Activated CD4-positive, alpha-beta T cell treated with anti-CD3 and anti-CD28 coated beads, Interleukin-2, Interleukin-6, amounts not matched to agents 100 ng/mL and 50 ng/mL, durations not matched to agents 16 hours and 8 hours (primary cell): ENCODE measurements around the gene ACACA.
"Not testable (repeated sequence)": the region's sequence is repeated elsewhere in the genome, so short reads cannot be mapped to it uniquely, and the experiment has no call there.

Source experiments
- DNase-seq: peaks from one replicate; pipeline ENCODE4 v3.0.0-alpha.2; 2020

Gene ACACA

DNA sequence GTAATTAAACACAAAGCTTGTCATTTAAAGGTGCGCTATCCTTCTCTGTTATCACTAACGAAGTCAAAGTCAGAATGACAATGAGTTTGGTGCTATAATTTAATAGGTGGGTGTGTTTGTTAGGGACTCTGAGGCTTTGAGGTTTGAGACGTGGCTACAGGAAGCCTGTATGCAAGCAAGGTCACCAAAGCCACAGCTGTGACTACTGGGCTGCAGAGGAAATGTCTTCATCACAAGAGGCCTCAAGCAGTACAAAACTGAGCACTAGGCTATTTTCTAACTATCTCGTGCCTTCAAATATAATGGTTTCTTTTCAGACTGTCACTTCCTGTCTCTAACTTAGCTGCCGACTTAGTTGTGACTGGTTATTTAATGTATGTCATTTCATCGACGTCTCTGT, 316.7 kb downstream of the ACACA start:
- peak; percentile 74 for DNase-seq

DNA sequence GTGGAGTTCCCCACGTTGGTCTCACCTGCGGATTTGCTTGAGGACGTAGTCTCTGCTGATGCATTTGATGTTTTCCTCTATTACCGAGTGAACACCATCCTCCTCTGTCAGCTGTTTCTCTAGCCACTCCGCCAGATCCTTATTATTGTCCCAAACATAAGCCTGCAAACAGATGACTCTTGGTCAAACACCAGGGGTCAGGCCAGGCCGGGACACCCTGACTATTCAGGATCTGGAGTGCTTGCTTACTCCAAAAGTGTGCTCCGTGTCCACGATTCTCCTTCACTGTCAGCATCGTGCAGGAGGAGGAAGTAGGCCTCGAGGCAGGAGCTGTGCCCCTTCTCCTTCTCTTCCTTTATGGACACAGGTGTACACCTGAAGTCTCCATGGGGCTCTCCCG, 317.7 kb downstream of the ACACA start:
- DNase-seq = no peak

DNA sequence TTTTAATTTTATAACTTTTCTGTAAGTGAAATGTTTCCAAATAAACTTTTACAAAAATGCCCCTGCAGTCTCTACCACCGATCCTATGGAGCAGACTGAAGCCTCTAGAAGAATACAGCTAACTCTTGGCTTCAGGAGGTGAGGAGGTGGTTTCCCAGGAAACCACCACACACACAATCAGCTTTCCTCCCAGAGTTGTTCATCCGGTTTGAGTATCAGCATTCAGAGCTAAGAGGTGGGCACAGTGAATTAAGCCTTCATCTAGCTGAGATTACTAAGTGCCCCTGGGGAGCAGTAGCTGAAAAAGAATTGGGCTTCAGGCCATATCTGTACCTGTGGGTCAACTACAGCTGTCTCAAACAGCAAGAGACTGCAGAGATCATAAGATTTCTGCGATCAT, 318.2 kb downstream of the ACACA start:
- peak; percentile 49 for DNase-seq

DNA sequence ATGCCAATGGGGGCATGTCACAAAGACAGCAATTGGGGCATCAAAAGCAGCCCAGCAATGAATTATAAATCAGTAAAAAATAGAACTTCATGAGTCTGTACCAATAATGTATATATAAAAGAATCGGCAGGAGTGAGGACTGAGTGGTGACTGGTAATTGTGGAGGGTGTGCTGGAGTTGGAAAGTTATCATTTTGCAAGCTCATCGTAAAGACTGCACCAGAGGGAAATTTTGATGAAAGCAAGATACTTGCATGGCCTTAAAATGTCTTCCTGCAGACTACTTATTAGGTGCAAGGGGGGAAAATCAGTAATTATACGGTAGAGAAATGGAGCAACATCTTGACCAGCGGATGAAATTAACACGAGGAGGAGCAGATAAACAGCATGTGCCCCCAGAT, 319.0 kb downstream of the ACACA start:
- DNase-seq = no peak

DNA sequence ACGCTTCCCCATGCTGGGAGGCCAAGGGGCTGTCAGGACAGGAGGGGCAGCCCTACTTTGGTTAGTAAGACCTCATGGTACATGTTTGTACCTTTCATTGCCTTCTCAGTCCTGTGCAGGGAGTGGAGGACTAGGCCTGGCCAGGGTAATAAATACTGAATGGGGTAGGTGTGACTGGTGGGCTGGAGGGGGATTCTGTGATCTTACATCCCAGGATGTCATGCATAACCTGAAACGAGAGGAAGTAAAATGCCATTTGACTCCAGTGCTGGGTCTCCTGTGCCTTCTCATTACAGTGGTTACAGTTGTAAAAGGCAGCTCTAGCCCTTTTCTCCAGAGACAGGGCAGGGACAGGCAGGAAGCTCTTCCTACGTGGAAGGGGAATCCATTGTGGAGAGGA, 319.7 kb downstream of the ACACA start:
- no peak for DNase-seq

DNA sequence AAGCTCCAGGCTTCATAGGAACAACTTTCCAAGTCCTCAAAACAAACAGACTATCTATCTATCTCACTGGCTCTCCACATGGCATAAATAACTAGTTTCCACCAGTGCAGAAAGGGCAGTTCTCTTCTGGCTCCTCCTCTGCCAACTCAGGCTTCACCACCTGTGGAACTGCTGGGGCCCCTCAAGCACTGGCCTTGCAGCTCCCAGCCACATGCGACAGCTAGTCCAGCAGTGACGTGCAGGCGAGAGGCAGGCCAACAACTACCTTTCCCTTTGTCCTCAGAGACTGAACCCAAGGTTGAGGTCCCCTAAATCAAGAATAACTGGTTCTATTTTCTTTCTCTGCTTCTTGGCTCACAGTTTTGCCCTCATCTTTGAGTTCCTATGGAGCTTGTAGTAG, 320.3 kb downstream of the ACACA start:
- no peak for DNase-seq

DNA sequence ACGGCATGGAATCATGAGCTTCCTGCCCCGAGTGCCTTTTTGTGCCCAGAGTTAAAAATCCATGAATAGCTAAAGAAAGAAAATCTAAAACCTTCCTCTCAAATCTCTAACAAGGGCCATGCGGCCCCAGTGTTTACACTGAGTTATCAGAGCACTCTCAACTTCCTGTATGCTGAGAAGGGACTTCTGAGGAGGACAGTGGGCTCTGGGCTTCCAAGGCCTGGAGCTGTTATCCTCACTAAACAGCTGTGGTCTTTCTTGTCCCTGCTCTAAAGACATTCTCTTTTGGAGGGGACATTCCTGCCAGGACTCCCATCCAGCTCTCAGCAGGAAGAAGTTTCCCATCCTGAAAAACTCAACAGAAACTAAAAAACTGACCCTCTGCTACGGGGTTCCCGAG, 322.3 kb downstream of the ACACA start:
- no peak for DNase-seq

DNA sequence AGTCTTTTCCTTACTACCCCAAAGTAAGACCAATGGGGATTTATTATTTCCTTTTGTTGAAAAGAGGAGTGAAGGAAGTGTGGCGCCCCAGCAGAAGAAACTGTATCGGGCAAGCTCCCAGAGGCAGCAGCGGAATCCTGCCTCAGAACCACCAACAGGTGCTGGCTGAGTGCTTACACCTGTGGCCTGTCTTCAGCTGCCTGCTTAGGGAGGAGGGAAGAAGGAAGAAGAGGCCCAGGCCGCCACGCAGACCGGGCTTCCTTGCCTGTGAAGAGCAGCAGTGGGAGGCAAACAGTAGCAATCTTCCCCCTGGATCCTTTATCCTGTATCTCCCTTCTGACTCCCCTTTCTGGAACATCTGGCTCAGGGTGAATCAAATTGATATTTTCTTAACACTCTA, 323.2 kb downstream of the ACACA start:
- no peak for DNase-seq

DNA sequence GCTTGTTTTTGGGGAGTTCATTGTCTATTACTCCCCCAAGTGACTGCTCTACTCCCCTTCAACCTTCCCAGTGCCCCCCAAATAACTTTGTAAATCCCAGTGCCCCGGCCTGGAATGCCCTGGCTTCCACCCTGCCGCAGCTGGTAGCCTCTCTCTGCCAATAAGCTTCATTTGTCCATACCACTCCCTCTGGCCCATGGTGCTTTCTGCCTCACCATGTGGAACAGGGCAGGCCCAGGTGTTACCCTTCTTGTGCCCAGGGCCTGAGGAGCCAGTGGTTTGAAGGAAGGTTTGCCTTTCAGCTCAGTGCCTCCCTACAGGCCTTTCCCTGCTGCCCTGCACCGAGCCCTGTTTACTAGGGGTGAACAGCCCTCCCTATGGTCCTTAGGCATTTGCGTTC, 323.7 kb downstream of the ACACA start:
- DNase-seq = no peak

DNA sequence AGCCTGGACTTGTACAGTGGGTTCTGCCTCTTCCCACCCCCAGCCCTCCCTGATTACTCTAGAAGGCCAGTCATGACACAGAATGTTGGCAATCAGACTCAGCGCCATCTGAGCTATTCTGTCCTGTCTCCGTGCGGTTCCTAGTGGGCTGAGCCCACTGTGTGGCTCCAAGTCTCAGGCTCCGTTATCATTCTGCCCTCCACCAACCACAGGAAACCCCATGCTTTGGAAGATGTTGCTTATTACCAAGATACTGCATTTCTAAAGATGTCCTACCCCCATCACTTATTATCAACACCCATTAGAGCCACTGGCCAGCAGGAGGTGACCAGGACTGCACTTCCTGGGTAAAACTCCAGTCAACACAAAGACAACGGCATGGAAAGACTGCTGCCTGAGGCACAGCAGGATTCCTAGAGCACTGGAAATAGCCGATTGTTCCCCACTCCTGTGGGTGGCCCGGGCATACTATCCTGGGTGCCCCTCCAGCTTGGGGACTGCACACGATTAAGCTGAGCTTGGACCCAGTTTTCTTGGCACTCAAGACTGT, 324.2 kb downstream of the ACACA start:
- no peak for DNase-seq

DNA sequence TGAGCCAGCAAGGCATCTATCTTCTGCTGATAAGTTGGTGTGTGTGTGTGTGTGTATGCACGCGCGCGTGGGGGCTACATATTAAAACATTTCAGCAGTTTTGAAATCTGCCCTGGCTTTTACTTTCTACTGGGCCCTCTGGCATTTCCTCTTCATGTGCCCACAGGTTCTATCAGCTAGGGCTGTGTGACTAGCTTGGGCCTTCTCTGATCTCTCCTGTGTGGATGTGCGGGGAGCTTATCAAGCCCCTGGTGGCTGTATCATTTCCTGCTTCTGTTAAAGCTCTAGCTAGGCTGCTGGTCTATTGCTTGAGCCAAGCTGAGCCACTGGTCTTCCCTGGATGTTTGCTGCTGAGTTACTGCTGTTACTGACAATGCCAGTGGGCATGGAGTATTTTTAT, 325.3 kb downstream of the ACACA start:
- DNase-seq = no peak

DNA sequence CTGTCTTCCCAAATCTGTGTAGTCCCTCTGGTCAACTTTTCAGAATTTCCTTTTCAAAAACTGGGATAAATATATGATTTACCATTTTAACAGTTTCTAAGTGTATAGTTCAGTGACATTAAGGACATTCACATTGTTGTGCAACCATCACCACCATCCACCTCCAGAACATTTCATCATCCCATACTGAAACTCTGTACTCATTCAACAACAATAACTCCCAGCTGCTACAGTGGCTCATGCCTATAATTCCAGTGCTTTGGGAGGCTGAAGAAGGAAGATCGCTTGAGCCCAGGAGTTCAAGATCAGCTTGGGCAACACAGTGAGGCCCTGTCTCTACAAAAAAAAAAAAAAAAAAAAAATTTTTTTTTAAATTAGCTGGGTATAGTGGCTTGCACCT, 326.9 kb downstream of the ACACA start:
- no peak for DNase-seq

DNA sequence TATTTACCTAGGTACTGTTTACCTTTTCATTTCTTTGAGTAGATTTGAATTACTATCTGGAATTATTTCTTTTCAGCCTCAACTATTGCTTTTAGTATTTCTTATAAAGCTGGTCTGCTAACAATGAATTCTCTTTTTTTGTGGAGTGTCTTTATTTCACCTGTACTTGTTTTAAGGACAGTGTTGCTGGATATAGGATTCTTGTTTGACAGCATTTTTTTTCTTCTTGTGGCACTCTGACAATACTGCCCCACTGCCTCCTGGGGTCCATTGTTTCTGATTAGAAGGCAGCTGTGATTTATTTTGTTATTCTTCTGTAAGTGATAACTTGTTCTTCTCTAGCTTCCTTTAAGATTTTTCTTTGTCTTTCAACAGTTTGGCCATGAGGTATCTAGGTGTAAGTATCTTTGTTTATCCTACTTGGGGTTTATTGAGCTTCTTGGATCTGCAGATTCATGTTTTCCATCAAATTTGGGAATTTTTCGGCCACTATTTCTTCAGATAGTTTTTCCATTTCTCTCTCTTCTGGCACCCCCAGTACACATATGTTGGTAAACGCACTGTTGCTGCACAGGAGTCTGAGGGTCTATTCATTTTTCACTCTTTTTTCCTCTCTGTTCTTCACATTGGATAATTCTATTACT, 327.4 kb downstream of the ACACA start:
- no peak for DNase-seq

DNA sequence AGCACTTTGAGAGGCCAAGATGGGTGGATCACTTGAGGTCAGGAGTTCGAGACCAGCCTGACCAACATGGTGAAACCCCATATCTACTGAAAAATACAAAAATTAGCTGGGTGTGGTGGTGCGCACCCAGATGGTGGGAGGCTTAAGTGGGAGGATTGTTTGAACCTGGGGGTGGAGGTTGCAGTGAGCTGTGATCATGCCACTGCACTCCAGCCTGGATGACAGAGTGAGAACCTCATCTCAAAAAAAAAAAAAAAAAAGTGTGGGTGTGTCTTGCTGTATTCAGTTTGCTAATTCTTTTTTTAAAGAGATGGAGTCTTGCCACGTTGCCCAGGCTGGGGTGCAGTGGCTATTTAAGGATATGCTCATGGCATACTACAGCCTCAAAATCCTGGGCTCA, 333.2 kb downstream of the ACACA start:
- DNase-seq = not testable (repeated sequence)

DNA sequence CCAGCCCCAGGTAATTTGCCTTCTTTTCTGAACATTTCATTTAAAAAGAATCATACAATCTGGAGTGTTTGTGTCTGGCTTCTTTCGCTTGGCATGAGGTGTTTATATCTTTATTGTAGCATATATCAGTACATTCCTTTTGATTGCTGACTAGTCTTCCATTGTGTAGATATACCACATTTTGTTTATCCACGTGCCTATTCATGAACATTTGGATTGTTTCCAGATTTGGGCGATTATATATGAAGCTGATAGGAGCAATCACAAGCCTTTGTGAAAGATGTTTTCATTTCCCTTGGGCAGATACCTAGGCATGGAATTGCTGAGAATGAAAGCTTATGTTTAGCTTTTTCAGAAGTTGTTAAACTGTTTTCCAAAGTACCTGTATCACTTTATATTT, 337.5 kb downstream of the ACACA start:
- no peak for DNase-seq

DNA sequence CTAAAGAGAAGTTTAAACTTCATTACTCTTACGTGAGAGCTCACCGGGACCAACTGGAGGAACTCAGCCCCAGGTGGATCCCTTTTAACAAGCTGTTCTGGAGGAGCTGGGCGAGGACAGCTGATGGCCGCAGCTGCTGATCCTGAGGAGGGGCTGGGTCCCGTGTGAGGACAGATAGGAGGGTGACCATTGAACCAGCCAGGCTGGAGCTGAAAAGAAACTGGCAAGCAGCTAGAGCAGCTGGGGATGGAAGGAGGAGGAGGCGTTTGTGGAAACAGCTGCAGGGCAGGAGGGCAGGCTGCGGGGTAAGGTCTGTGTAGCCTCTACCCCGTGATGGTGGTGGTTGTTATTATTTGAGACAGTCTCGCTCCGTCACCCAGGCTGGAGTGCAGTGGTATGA, 338.4 kb downstream of the ACACA start:
- DNase-seq = no peak

DNA sequence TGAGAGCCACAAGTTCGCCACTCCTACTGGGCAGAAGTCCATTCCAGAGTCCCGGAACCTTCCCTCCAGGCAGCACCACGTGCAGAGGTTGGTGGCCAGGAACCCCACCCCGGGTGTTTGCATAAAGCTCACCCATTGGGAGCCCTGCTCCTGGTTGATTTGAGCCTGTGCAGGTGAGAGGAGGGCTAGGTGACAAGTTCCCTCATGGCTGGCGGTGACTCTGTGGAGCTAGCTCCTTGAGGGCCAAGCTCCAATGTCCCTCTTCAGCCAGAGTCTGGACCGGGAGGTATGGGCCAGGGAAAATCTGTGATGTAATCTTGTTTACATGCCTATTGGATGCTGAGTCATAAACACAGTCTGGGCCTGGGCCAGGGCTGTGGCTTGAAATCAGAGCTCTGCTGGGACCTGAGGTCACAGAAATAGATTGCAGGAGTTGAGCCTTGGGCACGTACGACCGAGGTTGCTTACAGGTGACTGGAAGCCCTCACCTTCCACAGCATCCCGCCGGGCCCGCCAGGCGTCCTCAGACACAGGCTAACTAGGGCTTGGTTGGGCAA, 339.0 kb downstream of the ACACA start:
- DNase-seq = no peak

DNA sequence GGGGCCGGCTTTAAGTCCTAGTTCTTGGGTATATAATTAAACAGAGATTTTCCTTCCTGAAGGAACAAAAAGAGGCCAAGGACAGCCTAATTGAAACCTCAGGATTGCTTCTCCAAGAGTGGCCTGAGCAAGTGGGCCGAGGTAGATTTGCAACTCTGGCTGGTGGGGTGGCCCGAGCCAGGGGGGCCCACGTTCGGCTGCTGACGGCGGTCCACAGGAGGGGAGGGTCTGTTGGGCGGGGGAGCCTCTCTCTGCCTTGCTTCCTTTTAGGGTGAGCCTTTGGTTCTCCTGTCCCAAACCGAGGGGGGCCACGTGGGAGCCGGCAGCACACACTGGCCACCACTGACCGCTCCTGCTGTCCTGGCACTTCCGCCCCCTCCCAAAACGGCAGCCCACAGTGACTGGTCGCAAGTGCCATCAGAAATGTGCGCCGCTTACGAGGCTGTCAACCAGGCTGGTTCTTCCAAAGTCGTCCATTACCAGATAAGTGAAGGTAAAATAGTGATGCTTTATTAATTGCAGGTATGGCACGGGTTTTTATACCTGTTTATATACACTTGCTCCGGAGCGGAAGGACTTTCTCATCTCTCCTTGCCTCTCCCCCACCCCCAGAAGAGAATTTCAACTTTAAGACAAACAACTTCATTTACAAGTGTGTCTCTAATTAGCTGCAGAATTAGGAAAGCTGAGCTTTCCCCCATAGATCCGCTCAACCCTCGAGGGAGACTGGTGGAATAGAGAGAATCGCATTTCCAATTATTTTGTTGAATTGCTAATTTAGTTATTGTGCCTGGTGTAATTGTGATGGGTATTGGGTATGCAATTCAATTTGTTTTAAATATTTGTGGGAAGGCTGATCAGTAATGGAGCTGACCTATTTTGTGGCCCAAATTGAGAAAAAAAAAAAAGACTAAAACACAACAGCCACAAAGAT, 340.0 kb downstream of the ACACA start:
- no peak for DNase-seq

DNA sequence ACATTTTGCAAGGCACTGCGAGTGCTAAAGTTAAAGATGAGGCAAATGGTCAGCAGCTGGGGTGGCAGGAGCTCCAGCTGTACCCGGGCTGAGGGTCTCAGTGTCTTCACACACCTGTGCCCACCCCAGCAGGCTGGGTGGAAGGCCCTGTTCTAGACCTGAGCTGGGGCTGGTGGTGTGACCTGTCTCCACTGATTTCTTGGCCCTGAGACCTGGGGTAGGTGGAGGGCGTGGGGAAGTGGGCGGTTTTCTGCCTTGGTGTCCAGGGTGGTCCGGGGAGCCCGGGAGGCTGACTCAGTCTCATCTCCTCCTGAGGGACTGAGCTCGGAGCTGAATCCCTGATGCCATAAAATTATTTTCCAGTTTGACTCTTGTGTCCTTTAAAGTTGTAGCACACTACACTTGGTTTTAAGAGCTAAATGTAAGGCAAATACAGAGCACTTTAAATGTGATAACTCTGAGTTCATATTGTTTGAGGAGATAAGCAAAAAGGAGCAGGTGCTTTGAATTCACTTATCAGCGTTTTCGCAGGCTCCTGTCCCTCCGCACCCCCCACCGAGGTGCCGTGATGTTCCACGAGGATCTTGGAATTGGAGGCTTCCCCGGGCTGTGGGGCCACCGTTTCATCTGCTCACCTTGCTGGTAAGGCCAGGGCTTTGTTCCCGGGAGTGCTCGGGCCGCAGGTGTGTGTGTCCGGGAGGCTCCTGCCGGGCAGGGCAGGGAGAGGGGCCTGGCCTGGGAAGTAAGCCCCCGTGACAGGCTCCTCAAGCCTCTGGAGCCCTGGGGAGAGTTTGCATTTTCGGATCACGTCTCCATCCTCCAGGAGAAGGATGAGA, 340.9 kb downstream of the ACACA start:
- DNase-seq = no peak

DNA sequence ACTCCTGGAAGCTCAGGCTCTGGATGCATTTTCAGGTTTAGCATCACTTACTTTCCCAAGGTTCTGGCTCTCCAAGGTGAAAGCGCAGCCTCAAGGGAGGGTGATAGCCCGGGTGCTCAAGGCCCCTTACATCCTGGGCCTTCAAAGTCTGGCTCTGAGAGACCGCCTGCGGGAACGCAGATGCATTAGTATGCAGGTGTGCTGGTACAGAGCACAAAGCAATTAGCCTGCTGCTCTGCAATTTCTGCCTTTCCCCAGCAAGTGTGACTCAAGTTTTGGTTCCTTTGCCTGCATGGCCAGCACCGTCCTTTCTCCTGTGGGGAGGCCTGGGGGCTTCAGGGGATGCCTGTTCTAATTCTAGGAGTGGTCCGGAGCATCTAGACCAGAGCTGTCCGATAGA, 341.7 kb downstream of the ACACA start:
- no peak for DNase-seq

DNA sequence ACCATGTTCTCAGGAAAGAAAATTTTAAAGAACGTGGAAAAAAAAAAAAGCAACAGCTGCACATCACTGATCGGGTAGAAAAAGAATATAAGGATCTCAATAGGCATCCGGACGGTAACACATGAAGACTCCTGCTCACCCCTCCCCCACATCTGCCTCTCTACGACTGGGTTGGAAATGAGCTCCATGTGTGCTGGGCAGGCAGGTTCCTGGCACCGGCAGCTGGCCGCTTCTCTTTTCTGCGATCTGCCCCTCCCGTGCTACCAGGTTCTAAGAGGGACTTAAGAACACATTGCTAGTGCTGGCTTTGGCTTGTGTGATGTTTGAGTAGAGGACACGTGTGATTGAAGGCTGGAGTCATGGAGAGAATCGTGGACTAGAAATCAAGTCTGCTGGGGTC, 342.4 kb downstream of the ACACA start:
- no peak for DNase-seq

DNA sequence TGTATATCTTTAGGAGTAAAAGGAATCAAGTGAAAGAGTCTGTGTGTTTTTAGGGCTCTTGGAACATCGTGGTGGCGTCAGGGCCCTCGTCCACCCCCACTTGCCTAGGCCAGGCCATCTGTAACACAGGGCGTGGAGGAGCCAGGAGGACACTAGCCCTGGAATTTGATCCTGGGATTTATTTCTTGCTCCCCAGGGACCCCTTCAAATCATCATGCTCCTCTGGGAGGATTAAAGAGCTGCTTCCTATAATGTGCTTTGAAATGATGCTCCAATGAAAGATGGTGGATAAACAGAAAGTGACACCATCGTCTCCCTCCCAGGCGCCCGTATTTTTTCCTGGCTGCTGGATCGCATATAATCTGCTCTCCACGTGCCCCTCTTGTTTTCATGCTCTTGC, 344.6 kb downstream of the ACACA start:
- DNase-seq = no peak

DNA sequence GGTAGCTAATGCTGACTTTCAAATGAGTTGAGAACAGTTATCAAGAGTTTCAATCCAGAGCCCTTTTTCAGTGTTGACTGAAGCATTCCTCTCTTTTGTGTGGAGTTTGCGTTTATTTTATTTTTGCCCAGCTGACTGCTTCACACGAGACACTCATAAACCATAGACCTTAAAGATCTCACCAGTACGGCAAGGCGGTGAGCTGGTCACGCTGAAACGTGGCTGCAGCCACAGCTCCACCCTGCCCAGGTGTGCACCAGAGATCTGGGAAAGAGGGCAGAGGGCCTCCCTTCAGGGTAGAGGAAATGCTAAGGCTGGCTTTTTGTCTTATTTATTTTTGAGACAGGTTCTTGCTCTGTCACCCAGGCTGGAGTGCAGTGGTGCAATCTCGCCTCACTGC, 345.7 kb downstream of the ACACA start:
- no peak for DNase-seq
